Pulmonary artery endothelial cell (primary cell): Measurements from ENCODE around the gene SYCN. TPM values are rescaled to one million over a fixed set of nuclear protein-coding genes. Genes with fewer than 3 reads are reported as not detected.

Experiments used
- DNase-seq: peaks from one replicate; pipeline ENCODE4 v3.0.0-alpha.2; 2011; ENCODE audit warnings: low read depth, low spot score
- total RNA-seq: library from RNA; depleted of rRNA; stranded (reverse); fragments of >200 nt; gene quantifications from 2 replicates; pipeline ENCODE4 v1.2.3, GENCODE V29; 2014

Gene SYCN
- total RNA-seq, 1 donor from 2014 or later: not detected

GRCh38 chr19:39172700-39173501 lies 31.2 kb downstream of the SYCN start:
- no peak for DNase-seq

- DNase-seq: no peak
These were observed 32.3 kb downstream of the SYCN start for GRCh38 chr19:39171479-39172465.

- DNase-seq: no peak
These were observed 33.5 kb downstream of the SYCN start for GRCh38 chr19:39170386-39171231.

GRCh38 chr19:39169143-39169810 lies 34.8 kb downstream of the SYCN start:
- DNase-seq: no peak

GRCh38 chr19:39168258-39169142 lies 35.6 kb downstream of the SYCN start:
- DNase-seq: no peak

- DNase-seq: no peak
These were observed 36.4 kb downstream of the SYCN start for GRCh38 chr19:39167461-39168257.

GRCh38 chr19:39166571-39167391 lies 37.3 kb downstream of the SYCN start:
- DNase-seq: no peak

- DNase-seq: no peak
These were observed 38.2 kb downstream of the SYCN start for GRCh38 chr19:39165857-39166256.

- no peak for DNase-seq
These were observed 39.8 kb downstream of the SYCN start for GRCh38 chr19:39164289-39164688.

GRCh38 chr19:39163621-39164020 lies 40.4 kb downstream of the SYCN start:
- no peak for DNase-seq

GRCh38 chr19:39162441-39163043 lies 41.5 kb downstream of the SYCN start:
- no peak for DNase-seq

GRCh38 chr19:39160889-39161672 lies 43.0 kb downstream of the SYCN start:
- no peak for DNase-seq

- DNase-seq: no peak
These were observed 43.6 kb downstream of the SYCN start for GRCh38 chr19:39160523-39160861.

- no peak for DNase-seq
These were observed 45.3 kb downstream of the SYCN start for GRCh38 chr19:39158646-39159260.

- no peak for DNase-seq
These were observed 46.1 kb downstream of the SYCN start for GRCh38 chr19:39157997-39158389.

GRCh38 chr19:39157275-39157996 lies 46.6 kb downstream of the SYCN start:
- DNase-seq: no peak
